H9 (cell line): ENCODE data around the gene PPM1G. TPM values are rescaled to one million over a fixed set of nuclear protein-coding genes. Genes with fewer than 3 reads are reported as not detected.

Experiments
- DNase-seq: peaks from one replicate; pipeline ENCODE4 v3.0.0-alpha.2; 2017
- H2AFZ ChIP-seq: one replicate; pipeline ENCODE4 v1.6.1; 2013; ENCODE audit warnings: mild to moderate bottlenecking, low read length, control low read depth, moderate library complexity
- H2AK5ac ChIP-seq: 2 replicates; pipeline ENCODE4 v1.6.1; 2013; ENCODE audit warnings: low read length, control low read depth, mixed read lengths; ENCODE audit not compliant: insufficient read length
- H2BK120ac ChIP-seq: one replicate; pipeline ENCODE4 v1.6.1; 2013; ENCODE audit warnings: low read depth, mild to moderate bottlenecking, low read length, control low read depth, inconsistent platforms; ENCODE audit not compliant: poor library complexity, severe bottlenecking
- H2BK12ac ChIP-seq: 2 replicates; pipeline ENCODE4 v1.6.1; 2013; ENCODE audit warnings: low read length, control low read depth, mixed read lengths, low read depth; ENCODE audit not compliant: insufficient read length
- H2BK15ac ChIP-seq: 2 replicates; pipeline ENCODE4 v1.6.1; 2013; ENCODE audit warnings: low read depth, low read length, control low read depth
- H2BK20ac ChIP-seq: one replicate; pipeline ENCODE4 v1.6.1; 2013; ENCODE audit warnings: low read depth, mild to moderate bottlenecking, low read length, control low read depth, inconsistent platforms; ENCODE audit not compliant: poor library complexity, severe bottlenecking
- H2BK5ac ChIP-seq: 2 replicates; pipeline ENCODE4 v1.6.1; 2013; ENCODE audit warnings: low read length, control low read depth, mixed read lengths; ENCODE audit not compliant: insufficient read length
- H3K14ac ChIP-seq: 2 replicates; pipeline ENCODE4 v1.6.1; 2013; ENCODE audit warnings: low read length, control low read depth; ENCODE audit not compliant: insufficient read depth
- H3K18ac ChIP-seq: 2 replicates; pipeline ENCODE4 v1.6.1; 2013; ENCODE audit warnings: low read depth, mild to moderate bottlenecking, mixed read lengths, low read length, control low read depth; ENCODE audit not compliant: insufficient read length
- H3K23ac ChIP-seq: 2 replicates; pipeline ENCODE4 v1.6.1; 2013; ENCODE audit warnings: low read length, control low read depth, mixed read lengths, low read depth; ENCODE audit not compliant: insufficient read length
- H3K23me2 ChIP-seq: 2 replicates; pipeline ENCODE4 v1.6.1; 2013; ENCODE audit warnings: low read depth, mild to moderate bottlenecking, mixed read lengths, low read length, control low read depth; ENCODE audit not compliant: insufficient read length, poor library complexity, severe bottlenecking
- H3K27ac ChIP-seq: 2 replicates; pipeline ENCODE4 v1.5.1; 2013; ENCODE audit warnings: low read length, control low read depth, mixed read lengths, low read depth; ENCODE audit not compliant: insufficient read length
- H3K27me3 ChIP-seq: 2 replicates; pipeline ENCODE4 v1.6.1; 2013; ENCODE audit warnings: low read length, control low read depth, inconsistent platforms; ENCODE audit not compliant: insufficient read depth
- H3K4ac ChIP-seq: 2 replicates; pipeline ENCODE4 v1.6.1; 2013; ENCODE audit warnings: low read depth, mild to moderate bottlenecking, control low read depth, inconsistent platforms, low read length, moderate library complexity
- H3K4me1 ChIP-seq: 2 replicates; pipeline ENCODE4 v1.6.1; 2013; ENCODE audit warnings: low read length, control low read depth, inconsistent platforms; ENCODE audit not compliant: insufficient read depth
- H3K4me2 ChIP-seq: 2 replicates; pipeline ENCODE4 v1.6.1; 2013; ENCODE audit warnings: low read length, control low read depth, mixed read lengths; ENCODE audit not compliant: insufficient read length, insufficient read depth
- H3K56ac ChIP-seq: 2 replicates; pipeline ENCODE4 v1.6.1; 2013; ENCODE audit warnings: low read depth, mild to moderate bottlenecking, mixed read lengths, low read length, control low read depth; ENCODE audit not compliant: insufficient read length
- H3K79me1 ChIP-seq: 2 replicates; pipeline ENCODE4 v1.6.1; 2013; ENCODE audit warnings: low read depth, mild to moderate bottlenecking, moderate library complexity, low read length, control low read depth, inconsistent platforms; ENCODE audit not compliant: insufficient read depth, poor library complexity, severe bottlenecking
- H3K79me2 ChIP-seq: 2 replicates; pipeline ENCODE4 v1.6.1; 2013; ENCODE audit warnings: low read length, control low read depth, inconsistent platforms; ENCODE audit not compliant: insufficient read depth
- H3K9ac ChIP-seq: 2 replicates; pipeline ENCODE4 v1.6.1; 2013; ENCODE audit warnings: low read length, control low read depth, mixed read lengths; ENCODE audit not compliant: insufficient read length; ENCODE audit errors: extremely low read depth
- H3K9me3 ChIP-seq: one replicate; pipeline ENCODE4 v1.6.1; 2013; ENCODE audit warnings: low read depth, low read length, inconsistent platforms; ENCODE audit not compliant: control insufficient read depth
- H3T11ph ChIP-seq: one replicate; pipeline ENCODE4 v1.6.1; 2013; ENCODE audit warnings: mild to moderate bottlenecking, low read length, control low read depth, inconsistent platforms
- H4K20me1 ChIP-seq: one replicate; pipeline ENCODE4 v1.6.1; 2013; ENCODE audit not compliant: control insufficient read depth, insufficient read length, insufficient read depth
- H4K5ac ChIP-seq: 2 replicates; pipeline ENCODE4 v1.6.1; 2013; ENCODE audit warnings: low read depth, mild to moderate bottlenecking, mixed read lengths, low read length, control low read depth; ENCODE audit not compliant: insufficient read length
- H4K8ac ChIP-seq: replicated peaks from 2 replicates; pipeline ENCODE4 v1.6.1; 2013; ENCODE audit warnings: low read length, control low read depth, mixed read lengths, low read depth; ENCODE audit not compliant: insufficient read length
- H4K91ac ChIP-seq: 2 replicates; pipeline ENCODE4 v1.6.1; 2013; ENCODE audit warnings: low read depth, mild to moderate bottlenecking, moderate library complexity, mixed read lengths, low read length, control low read depth; ENCODE audit not compliant: insufficient read length
- H3K27ac Mint-ChIP-seq, 3 experiments: 2 replicates in 2 of 3; 3 replicates in 1 of 3; pipeline ENCODE4 v1.8.0; 2020 to 2021; ENCODE audit warnings: mixed read lengths in 3 of 3, mild to moderate bottlenecking in 1 of 3, moderate library complexity in 1 of 3
- H3K27me3 Mint-ChIP-seq: 2 replicates; pipeline ENCODE4 v1.8.0; 2021; ENCODE audit warnings: low read depth, mild to moderate bottlenecking, moderate library complexity, mixed read lengths
- H3K36me3 Mint-ChIP-seq, 3 experiments: 2 replicates in 2 of 3; 3 replicates in 1 of 3; pipeline ENCODE4 v1.8.0; 2020 to 2021; ENCODE audit warnings: low read depth in 3 of 3, mixed read lengths in 3 of 3; ENCODE audit not compliant: insufficient read depth in 1 of 3
- H3K4me1 Mint-ChIP-seq, 2 experiments: 2 replicates each; pipeline ENCODE4 v1.8.0; 2020; ENCODE audit warnings: mixed read lengths in 2 of 2
- H3K4me3 Mint-ChIP-seq, 2 experiments: 2 replicates in 1 of 2; 3 replicates in 1 of 2; pipeline ENCODE4 v1.8.0; 2020 to 2021; ENCODE audit warnings: mild to moderate bottlenecking in 2 of 2, mixed read lengths in 2 of 2, moderate library complexity in 1 of 2
- H3K9me3 Mint-ChIP-seq, 2 experiments: 2 replicates in 1 of 2; 3 replicates in 1 of 2; pipeline ENCODE4 v1.8.0; 2020; ENCODE audit warnings: mild to moderate bottlenecking in 2 of 2, mixed read lengths in 2 of 2, moderate library complexity in 1 of 2
- WGBS: extraction: QIAGEN DNeasy Blood & Tissue Kit; methylation state at CpG from one replicate; pipeline ENCODE4 v1.1.7; 2013; ENCODE audit warnings: missing lambda C conversion rate, low lambda C conversion rate, mixed read lengths; ENCODE audit not compliant: insufficient read length; ENCODE audit errors: extremely low coverage; 5-methylcytosine and 5-hydroxymethylcytosine counted together
- total RNA-seq: library from RNA; stranded (reverse); gene quantifications from 2 replicates; pipeline ENCODE4 v1.2.1, GENCODE V29; 2021
- TF ChIP-seq, protein P1 (sequence below): fragments of 200-600 bp; sonication (generic); conservative IDR thresholded peaks from 3 replicates; pipeline ENCODE4 v1.8.0; 2021; ENCODE audit warnings: antibody characterized with exemption, mild to moderate bottlenecking

The PPM1G gene
- total RNA-seq, 1 experiment from 2014 or later, result 146 TPM

DNA sequence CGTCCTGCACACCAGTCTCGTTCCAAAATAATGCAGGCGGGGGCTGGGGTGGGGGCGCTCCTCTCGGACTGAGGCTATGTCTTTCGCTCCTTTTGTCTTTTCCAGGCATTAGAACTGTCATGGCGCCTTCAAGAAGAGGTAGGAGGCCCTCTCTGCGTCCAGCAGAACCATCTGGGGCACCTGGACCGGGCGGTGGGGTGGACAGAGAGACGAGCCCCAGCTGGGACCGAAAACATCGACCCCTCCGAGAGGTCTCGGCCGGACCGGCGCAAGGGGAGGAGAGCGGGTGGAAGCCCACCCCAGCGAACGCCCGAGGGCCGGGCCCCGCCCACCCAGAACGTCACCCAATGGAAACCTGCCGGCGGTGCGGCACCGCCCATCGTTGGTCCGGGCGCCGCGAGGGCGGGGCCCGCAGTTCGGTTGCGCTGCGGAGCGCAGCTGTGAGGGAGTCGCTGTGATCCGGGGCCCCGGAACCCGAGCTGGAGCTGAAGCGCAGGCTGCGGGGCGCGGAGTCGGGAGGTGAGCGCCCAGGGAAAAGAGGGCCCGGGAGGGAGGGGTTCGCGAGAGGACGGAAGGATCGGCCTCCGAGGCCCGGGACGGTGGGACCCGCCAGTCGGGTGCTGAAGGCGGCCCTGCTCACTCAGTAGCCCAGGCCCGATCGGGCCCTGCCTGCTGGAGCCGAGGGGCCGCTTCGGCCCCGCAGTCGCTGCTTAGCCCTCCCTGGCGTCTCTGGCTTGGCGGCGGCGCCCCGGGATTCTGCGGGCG lies 19.0 kb upstream of the PPM1G start, which contains the start of gene NRBP1:
NRBP1 (plus strand) TSS at position 419 of the 765 bp plus-strand sequence. CDS start 4,643 bp downstream, outside the sequence.
- H3K4me1 Mint-ChIP-seq, result peaks cover 18 to 20% of the 10 kb centered on the region in 2 experiments
- Histone ChIP-seq H2AK5ac (no peak within 1 kb of the TSS), H2AFZ (no peak within 1 kb of the TSS), H3K4ac (no peak within 1 kb of the TSS), H3K27me3 (no peaks in the 10 kb centered on the region), H3K79me1 (peaks cover 6% of the 10 kb centered on the region), H3K14ac (peak within 1 kb of the TSS; percentile 85), H3K23me2 (peaks cover 3% of the 10 kb centered on the region), H2BK20ac (no peak within 1 kb of the TSS), H3K23ac (no peak within 1 kb of the TSS), H3K9me3 (no peaks in the 10 kb centered on the region), H2BK15ac (no peak within 1 kb of the TSS), H4K91ac (no peak within 1 kb of the TSS), H4K20me1 (no peaks in the 10 kb centered on the region), H3K56ac (no peak within 1 kb of the TSS), H4K8ac (peak within 1 kb of the TSS; percentile 85), H2BK5ac (no peak within 1 kb of the TSS), H3K9ac (peak within 1 kb of the TSS; percentile 76), H4K5ac (no peak within 1 kb of the TSS), H2BK120ac (no peak within 1 kb of the TSS), H3K27ac (peak within 1 kb of the TSS; percentile 21), H2BK12ac (no peak within 1 kb of the TSS), H3K4me2 (peak within 1 kb of the TSS; percentile 78), H3T11ph (no peak within 1 kb of the TSS), H3K18ac (peak within 1 kb of the TSS; percentile 50), H3K4me1 (no peaks in the 10 kb centered on the region), H3K79me2 (peaks cover 6% of the 10 kb centered on the region; the same call in 1 of the 2 replicates)
- no CpG with 5 or more reads among the region's 75 CpGs for WGBS
- H3K9me3 Mint-ChIP-seq, result no peaks in the 10 kb centered on the region
- peak within 1 kb of the TSS; percentile 92 to 93 for H3K4me3 Mint-ChIP-seq
- no peaks in the 10 kb centered on the region for H3K27me3 Mint-ChIP-seq
- DNase-seq, result peak; percentile 92
- TF ChIP-seq, protein P1, sequence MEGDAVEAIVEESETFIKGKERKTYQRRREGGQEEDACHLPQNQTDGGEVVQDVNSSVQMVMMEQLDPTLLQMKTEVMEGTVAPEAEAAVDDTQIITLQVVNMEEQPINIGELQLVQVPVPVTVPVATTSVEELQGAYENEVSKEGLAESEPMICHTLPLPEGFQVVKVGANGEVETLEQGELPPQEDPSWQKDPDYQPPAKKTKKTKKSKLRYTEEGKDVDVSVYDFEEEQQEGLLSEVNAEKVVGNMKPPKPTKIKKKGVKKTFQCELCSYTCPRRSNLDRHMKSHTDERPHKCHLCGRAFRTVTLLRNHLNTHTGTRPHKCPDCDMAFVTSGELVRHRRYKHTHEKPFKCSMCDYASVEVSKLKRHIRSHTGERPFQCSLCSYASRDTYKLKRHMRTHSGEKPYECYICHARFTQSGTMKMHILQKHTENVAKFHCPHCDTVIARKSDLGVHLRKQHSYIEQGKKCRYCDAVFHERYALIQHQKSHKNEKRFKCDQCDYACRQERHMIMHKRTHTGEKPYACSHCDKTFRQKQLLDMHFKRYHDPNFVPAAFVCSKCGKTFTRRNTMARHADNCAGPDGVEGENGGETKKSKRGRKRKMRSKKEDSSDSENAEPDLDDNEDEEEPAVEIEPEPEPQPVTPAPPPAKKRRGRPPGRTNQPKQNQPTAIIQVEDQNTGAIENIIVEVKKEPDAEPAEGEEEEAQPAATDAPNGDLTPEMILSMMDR, result no peak
- peaks cover 3 to 12% (median 4%) of the 10 kb centered on the region in 3 experiments; a peak in 5 of 7 replicates for H3K36me3 Mint-ChIP-seq
- H3K27ac Mint-ChIP-seq, result peak within 1 kb of the TSS; percentile 84 to 97 (median 95)
